ENCODE data around the gene IFNGR1. TPM values are rescaled to one million over a fixed set of nuclear protein-coding genes. Genes with fewer than 3 reads are reported as not detected.

Gene IFNGR1
- total and polyA plus RNA-seq, 10 of the 15 experiments (the other 5 are each of a cell fraction or from before 2014, with no cell fraction given), result 89.0 to 296 (median 138) TPM

GRCh38 chr6:137175157-137175867 lies 43.9 kb downstream of the IFNGR1 start (continued):
- TF ChIP-seq, protein P1, sequence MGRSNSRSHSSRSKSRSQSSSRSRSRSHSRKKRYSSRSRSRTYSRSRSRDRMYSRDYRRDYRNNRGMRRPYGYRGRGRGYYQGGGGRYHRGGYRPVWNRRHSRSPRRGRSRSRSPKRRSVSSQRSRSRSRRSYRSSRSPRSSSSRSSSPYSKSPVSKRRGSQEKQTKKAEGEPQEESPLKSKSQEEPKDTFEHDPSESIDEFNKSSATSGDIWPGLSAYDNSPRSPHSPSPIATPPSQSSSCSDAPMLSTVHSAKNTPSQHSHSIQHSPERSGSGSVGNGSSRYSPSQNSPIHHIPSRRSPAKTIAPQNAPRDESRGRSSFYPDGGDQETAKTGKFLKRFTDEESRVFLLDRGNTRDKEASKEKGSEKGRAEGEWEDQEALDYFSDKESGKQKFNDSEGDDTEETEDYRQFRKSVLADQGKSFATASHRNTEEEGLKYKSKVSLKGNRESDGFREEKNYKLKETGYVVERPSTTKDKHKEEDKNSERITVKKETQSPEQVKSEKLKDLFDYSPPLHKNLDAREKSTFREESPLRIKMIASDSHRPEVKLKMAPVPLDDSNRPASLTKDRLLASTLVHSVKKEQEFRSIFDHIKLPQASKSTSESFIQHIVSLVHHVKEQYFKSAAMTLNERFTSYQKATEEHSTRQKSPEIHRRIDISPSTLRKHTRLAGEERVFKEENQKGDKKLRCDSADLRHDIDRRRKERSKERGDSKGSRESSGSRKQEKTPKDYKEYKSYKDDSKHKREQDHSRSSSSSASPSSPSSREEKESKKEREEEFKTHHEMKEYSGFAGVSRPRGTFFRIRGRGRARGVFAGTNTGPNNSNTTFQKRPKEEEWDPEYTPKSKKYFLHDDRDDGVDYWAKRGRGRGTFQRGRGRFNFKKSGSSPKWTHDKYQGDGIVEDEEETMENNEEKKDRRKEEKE (IDR thresholded peaks at IDR 0.05), result no peak
- no peak for TF ChIP-seq CBFB (IDR thresholded peaks at IDR 0.05; ENCODE audit: low read depth)
- TF ChIP-seq, protein P2, sequence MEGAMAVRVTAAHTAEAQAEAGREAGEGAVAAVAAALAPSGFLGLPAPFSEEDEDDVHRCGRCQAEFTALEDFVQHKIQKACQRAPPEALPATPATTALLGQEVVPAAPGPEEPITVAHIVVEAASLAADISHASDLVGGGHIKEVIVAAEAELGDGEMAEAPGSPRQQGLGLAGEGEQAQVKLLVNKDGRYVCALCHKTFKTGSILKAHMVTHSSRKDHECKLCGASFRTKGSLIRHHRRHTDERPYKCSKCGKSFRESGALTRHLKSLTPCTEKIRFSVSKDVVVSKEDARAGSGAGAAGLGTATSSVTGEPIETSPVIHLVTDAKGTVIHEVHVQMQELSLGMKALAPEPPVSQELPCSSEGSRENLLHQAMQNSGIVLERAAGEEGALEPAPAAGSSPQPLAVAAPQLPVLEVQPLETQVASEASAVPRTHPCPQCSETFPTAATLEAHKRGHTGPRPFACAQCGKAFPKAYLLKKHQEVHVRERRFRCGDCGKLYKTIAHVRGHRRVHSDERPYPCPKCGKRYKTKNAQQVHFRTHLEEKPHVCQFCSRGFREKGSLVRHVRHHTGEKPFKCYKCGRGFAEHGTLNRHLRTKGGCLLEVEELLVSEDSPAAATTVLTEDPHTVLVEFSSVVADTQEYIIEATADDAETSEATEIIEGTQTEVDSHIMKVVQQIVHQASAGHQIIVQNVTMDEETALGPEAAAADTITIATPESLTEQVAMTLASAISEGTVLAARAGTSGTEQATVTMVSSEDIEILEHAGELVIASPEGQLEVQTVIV (IDR thresholded peaks at IDR 0.05; ENCODE audit: borderline replicate concordance, partially characterized antibody), result no peak
- no peak for TF ChIP-seq TARDBP (IDR thresholded peaks at IDR 0.05; ENCODE audit: borderline replicate concordance)
- TF ChIP-seq SRF (IDR thresholded peaks at IDR 0.05; ENCODE audit: low read depth in 2 of 2, low read length in 2 of 2), result no peak
- TF ChIP-seq ZSCAN29 (IDR thresholded peaks at IDR 0.05), result no peak
- TF ChIP-seq, protein P3, sequence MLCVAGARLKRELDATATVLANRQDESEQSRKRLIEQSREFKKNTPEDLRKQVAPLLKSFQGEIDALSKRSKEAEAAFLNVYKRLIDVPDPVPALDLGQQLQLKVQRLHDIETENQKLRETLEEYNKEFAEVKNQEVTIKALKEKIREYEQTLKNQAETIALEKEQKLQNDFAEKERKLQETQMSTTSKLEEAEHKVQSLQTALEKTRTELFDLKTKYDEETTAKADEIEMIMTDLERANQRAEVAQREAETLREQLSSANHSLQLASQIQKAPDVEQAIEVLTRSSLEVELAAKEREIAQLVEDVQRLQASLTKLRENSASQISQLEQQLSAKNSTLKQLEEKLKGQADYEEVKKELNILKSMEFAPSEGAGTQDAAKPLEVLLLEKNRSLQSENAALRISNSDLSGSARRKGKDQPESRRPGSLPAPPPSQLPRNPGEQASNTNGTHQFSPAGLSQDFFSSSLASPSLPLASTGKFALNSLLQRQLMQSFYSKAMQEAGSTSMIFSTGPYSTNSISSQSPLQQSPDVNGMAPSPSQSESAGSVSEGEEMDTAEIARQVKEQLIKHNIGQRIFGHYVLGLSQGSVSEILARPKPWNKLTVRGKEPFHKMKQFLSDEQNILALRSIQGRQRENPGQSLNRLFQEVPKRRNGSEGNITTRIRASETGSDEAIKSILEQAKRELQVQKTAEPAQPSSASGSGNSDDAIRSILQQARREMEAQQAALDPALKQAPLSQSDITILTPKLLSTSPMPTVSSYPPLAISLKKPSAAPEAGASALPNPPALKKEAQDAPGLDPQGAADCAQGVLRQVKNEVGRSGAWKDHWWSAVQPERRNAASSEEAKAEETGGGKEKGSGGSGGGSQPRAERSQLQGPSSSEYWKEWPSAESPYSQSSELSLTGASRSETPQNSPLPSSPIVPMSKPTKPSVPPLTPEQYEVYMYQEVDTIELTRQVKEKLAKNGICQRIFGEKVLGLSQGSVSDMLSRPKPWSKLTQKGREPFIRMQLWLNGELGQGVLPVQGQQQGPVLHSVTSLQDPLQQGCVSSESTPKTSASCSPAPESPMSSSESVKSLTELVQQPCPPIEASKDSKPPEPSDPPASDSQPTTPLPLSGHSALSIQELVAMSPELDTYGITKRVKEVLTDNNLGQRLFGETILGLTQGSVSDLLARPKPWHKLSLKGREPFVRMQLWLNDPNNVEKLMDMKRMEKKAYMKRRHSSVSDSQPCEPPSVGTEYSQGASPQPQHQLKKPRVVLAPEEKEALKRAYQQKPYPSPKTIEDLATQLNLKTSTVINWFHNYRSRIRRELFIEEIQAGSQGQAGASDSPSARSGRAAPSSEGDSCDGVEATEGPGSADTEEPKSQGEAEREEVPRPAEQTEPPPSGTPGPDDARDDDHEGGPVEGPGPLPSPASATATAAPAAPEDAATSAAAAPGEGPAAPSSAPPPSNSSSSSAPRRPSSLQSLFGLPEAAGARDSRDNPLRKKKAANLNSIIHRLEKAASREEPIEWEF (IDR thresholded peaks at IDR 0.05; ENCODE audit: insufficient replicate concordance, low read depth, low read length), result no peak

All from GM12878 (cell line).